ENCODE measurements around the gene GNAS. TPM values are rescaled to one million over a fixed set of nuclear protein-coding genes. Genes with fewer than 3 reads are reported as not detected.
"Not testable (repeated sequence)": the region's sequence is repeated elsewhere in the genome, so short reads cannot be mapped to it uniquely, and the experiment has no call there.

Gene GNAS
- polyA plus RNA-seq, 1 donor = 930 TPM

GRCh38 chr20:58945965-58946631, 93.6 kb downstream of the GNAS start:
- H3K9me3 ChIP-seq (ENCODE audit: control insufficient read depth, low read depth, low read length) = no peaks in the 10 kb centered on the region
- H3K27ac ChIP-seq (ENCODE audit: low read length) = no peak overlapping the region
- no peak overlapping the region for H3K4me3 ChIP-seq (ENCODE audit: low read length)
- no peaks in the 10 kb centered on the region for H3K27me3 ChIP-seq (ENCODE audit: control insufficient read depth, insufficient read depth, low read length)
- no CpG with 5 or more reads among the region's 10 CpGs for WGBS (ENCODE audit: insufficient coverage, low lambda C conversion rate)
- H3K36me3 ChIP-seq (ENCODE audit: control insufficient read depth, insufficient read depth, low read length) = no peaks in the 10 kb centered on the region
- no peaks in the 10 kb centered on the region for H3K4me1 ChIP-seq (ENCODE audit: control insufficient read depth, insufficient read depth, low read length)
- DNase-seq = no peak

- not testable (repeated sequence) for H3K4me3 ChIP-seq (ENCODE audit: low read length); H3K4me1 ChIP-seq (ENCODE audit: control insufficient read depth, insufficient read depth, low read length); DNase-seq; H3K27ac ChIP-seq (ENCODE audit: low read length); H3K36me3 ChIP-seq (ENCODE audit: control insufficient read depth, insufficient read depth, low read length); H3K27me3 ChIP-seq (ENCODE audit: control insufficient read depth, insufficient read depth, low read length); H3K9me3 ChIP-seq (ENCODE audit: control insufficient read depth, low read depth, low read length)
- 87% methylated on average over 3 of the region's 7 CpGs for WGBS (ENCODE audit: insufficient coverage, low lambda C conversion rate)
Measured at GRCh38 chr20:58947797-58948388, 95.4 kb downstream of the GNAS start.

GRCh38 chr20:58950603-58951002, 98.1 kb downstream of the GNAS start:
- no peak overlapping the region for H3K4me3 ChIP-seq (ENCODE audit: low read length)
- H3K36me3 ChIP-seq (ENCODE audit: control insufficient read depth, insufficient read depth, low read length) = no peaks in the 10 kb centered on the region
- DNase-seq = no peak
- H3K27ac ChIP-seq (ENCODE audit: low read length) = no peak overlapping the region
- H3K9me3 ChIP-seq (ENCODE audit: control insufficient read depth, low read depth, low read length) = no peaks in the 10 kb centered on the region
- no peaks in the 10 kb centered on the region for H3K4me1 ChIP-seq (ENCODE audit: control insufficient read depth, insufficient read depth, low read length)
- WGBS (ENCODE audit: insufficient coverage, low lambda C conversion rate) = no CpG with 5 or more reads among the region's 5 CpGs
- no peaks in the 10 kb centered on the region for H3K27me3 ChIP-seq (ENCODE audit: control insufficient read depth, insufficient read depth, low read length)

- DNase-seq = no peak
- Histone ChIP-seq H3K4me3 (ENCODE audit: low read length) (no peak overlapping the region), H3K27ac (ENCODE audit: low read length) (no peak overlapping the region), H3K36me3 (ENCODE audit: control insufficient read depth, insufficient read depth, low read length) (no peaks in the 10 kb centered on the region), H3K9me3 (ENCODE audit: control insufficient read depth, low read depth, low read length) (no peaks in the 10 kb centered on the region), H3K27me3 (ENCODE audit: control insufficient read depth, insufficient read depth, low read length) (no peaks in the 10 kb centered on the region), H3K4me1 (ENCODE audit: control insufficient read depth, insufficient read depth, low read length) (no peaks in the 10 kb centered on the region)
Measured at GRCh38 chr20:58953050-58953449, 100.5 kb downstream of the GNAS start.

- DNase-seq = no peak
- no peaks in the 10 kb centered on the region for H3K9me3 ChIP-seq (ENCODE audit: control insufficient read depth, low read depth, low read length)
- H3K27me3 ChIP-seq (ENCODE audit: control insufficient read depth, insufficient read depth, low read length) = no peaks in the 10 kb centered on the region
- H3K27ac ChIP-seq (ENCODE audit: low read length) = no peak overlapping the region
- no peaks in the 10 kb centered on the region for H3K4me1 ChIP-seq (ENCODE audit: control insufficient read depth, insufficient read depth, low read length)
- no peaks in the 10 kb centered on the region for H3K36me3 ChIP-seq (ENCODE audit: control insufficient read depth, insufficient read depth, low read length)
- WGBS (ENCODE audit: insufficient coverage, low lambda C conversion rate) = no CpG with 5 or more reads among the region's 8 CpGs
- no peak overlapping the region for H3K4me3 ChIP-seq (ENCODE audit: low read length)
Measured at GRCh38 chr20:58956078-58956477, 103.6 kb downstream of the GNAS start.

- no peaks in the 10 kb centered on the region for H3K27me3 ChIP-seq (ENCODE audit: control insufficient read depth, insufficient read depth, low read length)
- DNase-seq = no peak
- WGBS (ENCODE audit: insufficient coverage, low lambda C conversion rate) = no CpG with 5 or more reads among the region's 6 CpGs
Measured at GRCh38 chr20:58959652-58960051, 107.1 kb downstream of the GNAS start.

More at GRCh38 chr20:58959652-58960051, 107.1 kb downstream of the GNAS start:
- Histone ChIP-seq H3K27ac (ENCODE audit: low read length) (no peak overlapping the region), H3K36me3 (ENCODE audit: control insufficient read depth, insufficient read depth, low read length) (no peaks in the 10 kb centered on the region), H3K9me3 (ENCODE audit: control insufficient read depth, low read depth, low read length) (peaks cover 2% of the 10 kb centered on the region), H3K4me3 (ENCODE audit: low read length) (no peak overlapping the region), H3K4me1 (ENCODE audit: control insufficient read depth, insufficient read depth, low read length) (no peaks in the 10 kb centered on the region)

Other genes with a start within 250 kb of the GNAS start
- gene STX16, start 201.4 kb upstream of the GNAS start, polyA plus RNA-seq = 80.6 TPM
- 35.1 TPM for gene NPEPL1, start 159.9 kb upstream of the GNAS start, polyA plus RNA-seq
- gene GNAS-AS1, start 1.8 kb upstream of the GNAS start, polyA plus RNA-seq = 0.40 TPM
- gene NELFCD, start 128.5 kb downstream of the GNAS start, polyA plus RNA-seq = 82.0 TPM
- gene CTSZ, start 154.5 kb downstream of the GNAS start, polyA plus RNA-seq = 89.9 TPM
- 0.52 TPM for gene TUBB1, start 166.7 kb downstream of the GNAS start, polyA plus RNA-seq
- gene ATP5F1E, start 179.6 kb downstream of the GNAS start, polyA plus RNA-seq = 115 TPM
- gene PRELID3B, start 190.1 kb downstream of the GNAS start, polyA plus RNA-seq = 75.6 TPM